OCI-LY7 (cell line): Measurements from ENCODE around the gene FNDC3B.

Source experiments
- CTCF ChIP-seq: fragments of 200-600 bp; sonication (generic); conservative IDR thresholded peaks from 2 replicates; pipeline ENCODE4 v1.5.1; 2014; ENCODE audit warnings: mild to moderate bottlenecking, antibody characterized with exemption, low read length, moderate library complexity, mixed read lengths
- EZH2phosphoT487 ChIP-seq: fragments of 200-600 bp; sonication (generic); IDR thresholded peaks from 2 replicates; pipeline ENCODE4 v1.6.1; 2018; ENCODE audit warnings: low read depth, borderline replicate concordance, mild to moderate bottlenecking, mixed run types, antibody characterized with exemption, low read length, moderate library complexity, mixed read lengths

GRCh38 chr3:172216267-172216666 is 176.9 kb downstream of the FNDC3B start:
- TF ChIP-seq CTCF, result no peak
- no peak for TF ChIP-seq EZH2phosphoT487
